HG03097 (cell line): Measurements from ENCODE around the gene GSX1.
"Not testable (repeated sequence)": the region's sequence is repeated elsewhere in the genome, so short reads cannot be mapped to it uniquely, and the experiment has no call there.

ENCODE experiments used
- ATAC-seq: cut with Tn5 transposase; IDR thresholded peaks from one replicate; pipeline ENCODE4 v1.9.1; 2021; ENCODE audit not compliant: unreplicated experiment, low FRiP score

The GSX1 gene

GRCh38 chr13:27793507-27794367, 1.5 kb downstream of the GSX1 start:
- no peak for ATAC-seq

- ATAC-seq = no peak
Observed at GRCh38 chr13:27794368-27794691, 2.0 kb downstream of the GSX1 start.

- no peak for ATAC-seq
Observed at GRCh38 chr13:27794921-27795717, 2.8 kb downstream of the GSX1 start.

- no peak for ATAC-seq
Observed at GRCh38 chr13:27795718-27796019, 3.4 kb downstream of the GSX1 start.

GRCh38 chr13:27796544-27797227, 4.4 kb downstream of the GSX1 start:
- ATAC-seq = no peak

- no peak for ATAC-seq
Observed at GRCh38 chr13:27797228-27797624, 4.9 kb downstream of the GSX1 start.

- no peak for ATAC-seq
Observed at GRCh38 chr13:27806744-27807387, 14.6 kb downstream of the GSX1 start.

GRCh38 chr13:27808851-27809550, 16.7 kb downstream of the GSX1 start:
- ATAC-seq = no peak

- ATAC-seq = no peak
Observed at GRCh38 chr13:27810009-27810408, 17.7 kb downstream of the GSX1 start.

GRCh38 chr13:27810461-27810860, 18.2 kb downstream of the GSX1 start:
- ATAC-seq = no peak

GRCh38 chr13:27813826-27814225, 21.5 kb downstream of the GSX1 start:
- ATAC-seq = no peak

- not testable (repeated sequence) for ATAC-seq
Observed at GRCh38 chr13:27817832-27818231, 25.5 kb downstream of the GSX1 start.

- ATAC-seq = no peak
Observed at GRCh38 chr13:27820524-27821482, 28.5 kb downstream of the GSX1 start.

GRCh38 chr13:27821566-27821965, 29.3 kb downstream of the GSX1 start:
- ATAC-seq = no peak

GRCh38 chr13:27822258-27822872, 30.1 kb downstream of the GSX1 start:
- no peak for ATAC-seq

GRCh38 chr13:27822873-27823311, 30.6 kb downstream of the GSX1 start:
- no peak for ATAC-seq

GRCh38 chr13:27824121-27824520, 31.8 kb downstream of the GSX1 start:
- ATAC-seq = no peak

- ATAC-seq = no peak
Observed at GRCh38 chr13:27825072-27825471, 32.8 kb downstream of the GSX1 start.
